ENCODE measurements around the gene TNS2. TPM values are rescaled to one million over a fixed set of nuclear protein-coding genes. Genes with fewer than 3 reads are reported as not detected.

The TNS2 gene
- polyA plus RNA-seq, 1 experiment, result 73.9 TPM

DNA sequence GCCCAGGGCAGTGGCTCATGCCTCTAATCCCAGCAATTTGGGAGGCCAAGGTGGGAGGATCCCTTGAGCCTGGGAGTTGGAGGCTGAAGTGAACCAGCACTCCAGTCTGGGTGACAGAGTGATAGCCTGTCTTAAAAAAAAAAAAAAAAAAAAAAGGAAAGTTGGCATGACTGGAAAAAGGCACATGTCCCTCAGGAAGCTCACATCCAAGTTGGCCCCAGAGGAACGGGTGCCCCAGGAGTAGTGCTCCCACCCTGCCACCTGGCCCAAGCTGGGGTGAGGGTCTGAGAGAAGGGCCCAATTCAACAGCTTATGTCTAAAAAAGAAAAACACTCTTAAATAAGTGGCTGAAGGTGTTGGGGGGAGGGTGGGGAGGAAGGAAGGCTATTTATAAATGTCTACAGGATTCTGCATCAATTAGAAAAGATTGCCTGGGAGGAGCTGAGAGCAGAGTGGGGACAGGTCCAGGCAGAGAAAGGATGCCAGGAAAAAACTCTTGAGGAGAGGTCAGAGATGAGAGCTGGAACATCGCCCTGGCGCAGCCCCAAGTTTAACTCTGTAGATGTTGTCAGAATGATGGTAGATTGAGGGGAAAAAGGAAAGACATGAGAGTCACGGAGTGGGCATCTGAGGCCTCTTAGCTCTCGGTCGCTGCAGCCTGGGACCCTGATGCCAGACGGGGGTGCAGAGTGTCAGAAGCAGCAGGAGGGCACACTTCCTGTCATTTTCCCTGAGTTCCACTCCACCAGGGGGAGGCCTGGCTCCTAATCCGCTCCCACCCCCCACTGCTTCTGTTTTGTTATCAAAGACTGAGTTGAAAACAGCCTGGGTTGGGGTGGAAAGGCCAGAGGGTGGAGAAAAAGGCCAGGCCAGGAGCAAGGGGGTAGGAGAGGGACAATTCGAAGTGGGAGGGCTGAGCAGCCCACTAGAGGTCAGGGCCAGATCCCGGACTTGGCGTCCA, 22.0 kb downstream of the TNS2 start:
- DNase-seq (ENCODE audit: low read depth), result no peak
- CTCF ChIA-PET, result interaction anchor here (0.6 to 17.3 kb wide), 8 partner anchors 9 to 197 kb away, joined by 3 to 416 read pairs (median 4); partner anchors contain the start of genes IGFBP6, SOAT2 and TNS2
- TF ChIP-seq, protein P1, sequence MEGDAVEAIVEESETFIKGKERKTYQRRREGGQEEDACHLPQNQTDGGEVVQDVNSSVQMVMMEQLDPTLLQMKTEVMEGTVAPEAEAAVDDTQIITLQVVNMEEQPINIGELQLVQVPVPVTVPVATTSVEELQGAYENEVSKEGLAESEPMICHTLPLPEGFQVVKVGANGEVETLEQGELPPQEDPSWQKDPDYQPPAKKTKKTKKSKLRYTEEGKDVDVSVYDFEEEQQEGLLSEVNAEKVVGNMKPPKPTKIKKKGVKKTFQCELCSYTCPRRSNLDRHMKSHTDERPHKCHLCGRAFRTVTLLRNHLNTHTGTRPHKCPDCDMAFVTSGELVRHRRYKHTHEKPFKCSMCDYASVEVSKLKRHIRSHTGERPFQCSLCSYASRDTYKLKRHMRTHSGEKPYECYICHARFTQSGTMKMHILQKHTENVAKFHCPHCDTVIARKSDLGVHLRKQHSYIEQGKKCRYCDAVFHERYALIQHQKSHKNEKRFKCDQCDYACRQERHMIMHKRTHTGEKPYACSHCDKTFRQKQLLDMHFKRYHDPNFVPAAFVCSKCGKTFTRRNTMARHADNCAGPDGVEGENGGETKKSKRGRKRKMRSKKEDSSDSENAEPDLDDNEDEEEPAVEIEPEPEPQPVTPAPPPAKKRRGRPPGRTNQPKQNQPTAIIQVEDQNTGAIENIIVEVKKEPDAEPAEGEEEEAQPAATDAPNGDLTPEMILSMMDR (IDR thresholded peaks at IDR 0.05; ENCODE audit: insufficient read depth, low read depth, low read length), result peak; percentile 37
- no peak overlapping the region for H3K4me3 ChIP-seq (ENCODE audit: low read depth, low read length)
- peaks cover 20% of the 10 kb centered on the region for H3K36me3 ChIP-seq (ENCODE audit: control insufficient read depth, insufficient read depth, low read length)
- POLR2A ChIA-PET, result interaction anchor here (0.6 kb wide), 1 partner anchor 25 kb away, joined by 3 read pairs; no protein-coding TSS in a partner anchor
- no peaks in the 10 kb centered on the region for H3K27me3 ChIP-seq (ENCODE audit: control insufficient read depth, insufficient read depth, low read length)

DNA sequence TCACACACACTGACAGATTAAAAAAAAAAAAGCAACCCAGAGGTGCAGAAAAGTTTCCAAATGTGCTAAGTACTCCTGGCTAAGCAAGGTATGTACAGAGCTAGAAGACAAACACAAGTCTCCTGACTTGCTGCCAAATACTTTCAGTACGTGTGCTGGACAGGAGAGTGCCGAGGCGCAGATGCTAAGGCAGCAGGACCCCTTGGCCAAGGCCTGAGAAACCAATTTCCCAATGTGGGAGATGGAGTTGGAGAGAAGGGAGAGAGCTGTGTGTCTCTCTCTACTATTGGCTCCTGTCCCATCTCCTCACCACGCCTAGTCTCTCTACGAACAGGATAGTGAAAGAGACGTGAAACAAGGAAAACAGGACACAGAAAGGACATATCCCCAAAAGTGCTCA, 24.0 kb downstream of the TNS2 start:
- POLR2A ChIA-PET, result no interaction called here
- Histone ChIP-seq H3K36me3 (ENCODE audit: control insufficient read depth, insufficient read depth, low read length) (peaks cover 20% of the 10 kb centered on the region), H3K4me3 (ENCODE audit: low read depth, low read length) (no peak overlapping the region), H3K27me3 (ENCODE audit: control insufficient read depth, insufficient read depth, low read length) (no peaks in the 10 kb centered on the region)
- CTCF ChIA-PET, result interaction anchor here (2.5 to 17.3 kb wide), 3 partner anchors 11 to 24 kb away, joined by 10 to 416 read pairs (median 285); partner anchors contain the start of genes IGFBP6, SOAT2 and TNS2
- no peak for DNase-seq (ENCODE audit: low read depth)
- TF ChIP-seq, protein P1 (IDR thresholded peaks at IDR 0.05; ENCODE audit: insufficient read depth, low read depth, low read length), result no peak

DNA sequence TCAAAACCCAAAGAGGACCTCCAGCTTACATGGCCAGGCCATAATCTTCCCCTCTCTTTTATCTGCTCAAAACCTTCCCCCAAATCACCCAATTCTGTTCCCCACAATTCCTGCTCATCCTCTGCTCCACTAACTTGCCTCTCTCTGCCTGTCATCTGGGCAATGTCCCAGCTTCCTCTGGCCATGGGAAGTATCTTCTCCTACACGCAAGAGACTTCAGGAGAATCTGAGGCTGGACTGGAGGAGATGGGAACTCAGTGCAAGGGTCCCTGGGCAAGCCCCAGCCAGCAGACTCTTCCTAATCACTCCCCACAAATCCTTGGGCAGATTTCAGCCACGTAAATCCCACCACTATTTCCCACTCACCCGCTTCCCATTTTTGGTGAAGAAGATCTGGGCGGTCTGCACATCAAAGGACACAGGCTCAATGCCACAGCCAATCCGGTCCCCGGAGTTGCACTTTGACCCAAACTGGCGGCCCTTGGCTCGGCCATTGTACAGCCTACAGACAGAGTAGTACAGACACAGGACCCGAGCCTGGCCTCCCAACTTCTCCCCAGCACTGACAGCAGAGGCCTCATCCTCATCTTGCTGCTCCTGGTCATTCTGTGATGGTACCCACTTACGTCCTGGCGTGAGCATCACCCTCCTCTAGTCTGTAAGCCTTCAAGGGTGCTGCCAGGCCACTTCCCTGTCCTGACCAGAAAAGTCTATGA, 24.6 kb downstream of the TNS2 start:
- H3K36me3 ChIP-seq (ENCODE audit: control insufficient read depth, insufficient read depth, low read length), result peaks cover 20% of the 10 kb centered on the region
- ChIA-PET CTCF (interaction anchor here (2.5 to 17.3 kb wide), 3 partner anchors 11 to 24 kb away, joined by 10 to 416 read pairs (median 285); partner anchors contain the start of genes IGFBP6, SOAT2 and TNS2), POLR2A (no interaction called here)
- no peak for DNase-seq (ENCODE audit: low read depth)
- TF ChIP-seq, protein P1 (IDR thresholded peaks at IDR 0.05; ENCODE audit: insufficient read depth, low read depth, low read length), result no peak
- H3K27me3 ChIP-seq (ENCODE audit: control insufficient read depth, insufficient read depth, low read length), result no peaks in the 10 kb centered on the region
- H3K4me3 ChIP-seq (ENCODE audit: low read depth, low read length), result no peak overlapping the region

DNA sequence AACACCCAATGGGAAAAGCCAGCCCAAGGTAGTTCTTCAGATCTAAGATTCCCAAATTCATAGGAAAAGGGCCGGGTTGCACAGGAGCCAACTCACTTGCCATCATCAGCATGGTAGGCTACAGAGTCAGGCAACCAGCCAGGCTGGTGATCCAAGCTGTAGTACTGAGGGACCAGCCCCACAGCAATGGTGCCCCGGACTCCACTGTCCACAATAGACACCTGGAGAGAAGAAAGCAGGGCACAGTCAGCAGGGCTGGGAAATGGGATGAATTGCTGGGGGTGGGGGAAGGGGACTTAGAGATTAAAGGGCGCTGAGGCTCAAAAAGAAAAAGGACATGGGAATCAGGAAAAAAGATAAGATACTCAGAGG, 25.1 kb downstream of the TNS2 start:
- POLR2A ChIA-PET, result no interaction called here
- DNase-seq (ENCODE audit: low read depth), result no peak
- CTCF ChIA-PET, result interaction anchor here (6.8 to 17.3 kb wide), 3 partner anchors 9 to 25 kb away, joined by 59 to 285 read pairs (median 80); partner anchors contain the start of genes IGFBP6 and TNS2
- TF ChIP-seq, protein P1 (IDR thresholded peaks at IDR 0.05; ENCODE audit: insufficient read depth, low read depth, low read length), result no peak
- Histone ChIP-seq H3K36me3 (ENCODE audit: control insufficient read depth, insufficient read depth, low read length) (peaks cover 20% of the 10 kb centered on the region), H3K4me3 (ENCODE audit: low read depth, low read length) (no peak overlapping the region), H3K27me3 (ENCODE audit: control insufficient read depth, insufficient read depth, low read length) (no peaks in the 10 kb centered on the region)
